Astrocyte (in vitro differentiated cells and primary cell): ENCODE data around the gene TUT7. TPM values are rescaled to one million over a fixed set of nuclear protein-coding genes. Genes with fewer than 3 reads are reported as not detected.

Experiments
- DNase-seq: peaks from one replicate; pipeline ENCODE4 v3.0.0-alpha.2; 2010; ENCODE audit warnings: low read depth
- FAIRE-seq: peaks from 2 replicates; lab custom pipeline; 2011; peaks lifted over from hg19 to GRCh38; lab: Jason Lieb, UNC
- H2AFZ ChIP-seq: 2 replicates; pipeline ENCODE4 v1.6.0; 2012; ENCODE audit warnings: low read depth, low read length, inconsistent platforms
- H3K27ac ChIP-seq: 2 replicates; pipeline ENCODE4 v1.5.1; 2011; ENCODE audit warnings: low read depth, low read length, inconsistent platforms
- H3K27me3 ChIP-seq: 2 replicates; pipeline ENCODE4 v1.6.0; 2011; ENCODE audit warnings: low read length, inconsistent platforms; ENCODE audit not compliant: insufficient read depth
- H3K36me3 ChIP-seq: 2 replicates; pipeline ENCODE4 v1.5.1; 2011; ENCODE audit warnings: low read length, inconsistent platforms; ENCODE audit not compliant: insufficient read depth
- H3K4me1 ChIP-seq: 2 replicates; pipeline ENCODE4 v1.5.1; 2011; ENCODE audit warnings: low read length, inconsistent platforms; ENCODE audit not compliant: insufficient read depth
- H3K4me2 ChIP-seq: 2 replicates; pipeline ENCODE4 v1.6.0; 2012; ENCODE audit warnings: low read length, inconsistent platforms
- H3K4me3 ChIP-seq: 2 replicates; pipeline ENCODE4 v1.5.1; 2011; ENCODE audit warnings: low read depth, mild to moderate bottlenecking, low read length, inconsistent platforms; ENCODE audit not compliant: insufficient read depth
- H3K79me2 ChIP-seq: 2 replicates; pipeline ENCODE4 v1.6.0; 2012; ENCODE audit warnings: mild to moderate bottlenecking, low read length, inconsistent platforms; ENCODE audit not compliant: insufficient read depth
- H3K9ac ChIP-seq: 2 replicates; pipeline ENCODE4 v1.6.0; 2012; ENCODE audit warnings: mild to moderate bottlenecking, low read length, inconsistent platforms
- H3K9me3 ChIP-seq: 2 replicates; pipeline ENCODE4 v1.5.1; 2012; ENCODE audit warnings: low read depth, mild to moderate bottlenecking, low read length, inconsistent platforms; ENCODE audit not compliant: insufficient read depth
- H4K20me1 ChIP-seq: 2 replicates; pipeline ENCODE4 v1.6.0; 2012; ENCODE audit warnings: low read length, inconsistent platforms; ENCODE audit not compliant: insufficient read depth
- H3K27ac Mint-ChIP-seq: one replicate; pipeline ENCODE4 v1.8.0; 2021; ENCODE audit warnings: mild to moderate bottlenecking, mixed read lengths; ENCODE audit not compliant: unreplicated experiment
- H3K27me3 Mint-ChIP-seq: one replicate; pipeline ENCODE4 v1.8.0; 2021; ENCODE audit warnings: low read depth, mixed read lengths; ENCODE audit not compliant: unreplicated experiment
- H3K36me3 Mint-ChIP-seq: one replicate; pipeline ENCODE4 v1.8.0; 2021; ENCODE audit warnings: low read depth, mixed read lengths; ENCODE audit not compliant: unreplicated experiment
- H3K4me1 Mint-ChIP-seq: one replicate; pipeline ENCODE4 v1.8.0; 2021; ENCODE audit warnings: low read depth, mixed read lengths; ENCODE audit not compliant: unreplicated experiment
- H3K4me3 Mint-ChIP-seq: one replicate; pipeline ENCODE4 v1.8.0; 2021; ENCODE audit warnings: mild to moderate bottlenecking, moderate library complexity, mixed read lengths; ENCODE audit not compliant: unreplicated experiment
- H3K9me3 Mint-ChIP-seq: one replicate; pipeline ENCODE4 v1.8.0; 2021; ENCODE audit warnings: mild to moderate bottlenecking, mixed read lengths; ENCODE audit not compliant: unreplicated experiment
- EZH2 ChIP-seq: IDR thresholded peaks from 2 replicates; pipeline ENCODE4 v1.6.1; 2012; ENCODE audit warnings: mild to moderate bottlenecking, low read length, inconsistent platforms; ENCODE audit not compliant: insufficient read depth
- total RNA-seq: library from RNA; stranded (reverse); gene quantifications from 2 replicates; pipeline ENCODE4 v1.2.1, GENCODE V29; 2021
- TF ChIP-seq, protein P1 (sequence below): IDR thresholded peaks from 2 replicates; pipeline ENCODE4 v1.5.1; 2011; ENCODE audit warnings: low read depth, mild to moderate bottlenecking, inconsistent platforms, low read length, moderate library complexity; ENCODE audit not compliant: insufficient read depth

Gene TUT7
- total RNA-seq, 1 donor from 2014 or later, result 24.8 TPM

DNA sequence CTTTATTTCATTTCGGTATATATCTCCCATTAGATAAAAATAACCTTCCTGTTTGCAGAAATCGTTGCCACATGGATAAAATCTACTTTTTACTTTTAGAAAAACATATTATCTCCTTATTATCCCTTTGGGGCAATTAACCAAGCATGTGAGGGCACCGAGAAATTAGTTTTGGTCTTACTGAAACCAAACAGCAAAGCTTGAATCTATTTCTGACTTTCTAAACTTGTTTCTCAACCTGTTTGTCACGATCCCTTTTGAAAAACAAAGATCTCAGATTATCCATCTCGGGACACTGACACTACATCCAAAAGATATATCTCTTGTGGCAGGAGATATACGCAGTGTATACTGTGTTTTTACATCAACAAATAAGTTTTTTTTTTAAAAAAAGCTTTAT lies 2.3 kb downstream of the TUT7 start:
- H3K36me3 Mint-ChIP-seq, result peaks cover 8% of the 10 kb centered on the region
- peaks cover 25% of the 10 kb centered on the region for H4K20me1 ChIP-seq
- H2AFZ ChIP-seq, result no peak overlapping the region
- H3K36me3 ChIP-seq, result peaks cover 13% of the 10 kb centered on the region
- peaks cover 19% of the 10 kb centered on the region for H3K4me1 ChIP-seq
- H3K9ac ChIP-seq, result no peak overlapping the region
- H3K27me3 Mint-ChIP-seq, result no peaks in the 10 kb centered on the region
- peak overlapping the region; percentile 87 for H3K4me2 ChIP-seq
- H3K9me3 Mint-ChIP-seq, result peaks cover 2% of the 10 kb centered on the region
- TF ChIP-seq, protein P1, sequence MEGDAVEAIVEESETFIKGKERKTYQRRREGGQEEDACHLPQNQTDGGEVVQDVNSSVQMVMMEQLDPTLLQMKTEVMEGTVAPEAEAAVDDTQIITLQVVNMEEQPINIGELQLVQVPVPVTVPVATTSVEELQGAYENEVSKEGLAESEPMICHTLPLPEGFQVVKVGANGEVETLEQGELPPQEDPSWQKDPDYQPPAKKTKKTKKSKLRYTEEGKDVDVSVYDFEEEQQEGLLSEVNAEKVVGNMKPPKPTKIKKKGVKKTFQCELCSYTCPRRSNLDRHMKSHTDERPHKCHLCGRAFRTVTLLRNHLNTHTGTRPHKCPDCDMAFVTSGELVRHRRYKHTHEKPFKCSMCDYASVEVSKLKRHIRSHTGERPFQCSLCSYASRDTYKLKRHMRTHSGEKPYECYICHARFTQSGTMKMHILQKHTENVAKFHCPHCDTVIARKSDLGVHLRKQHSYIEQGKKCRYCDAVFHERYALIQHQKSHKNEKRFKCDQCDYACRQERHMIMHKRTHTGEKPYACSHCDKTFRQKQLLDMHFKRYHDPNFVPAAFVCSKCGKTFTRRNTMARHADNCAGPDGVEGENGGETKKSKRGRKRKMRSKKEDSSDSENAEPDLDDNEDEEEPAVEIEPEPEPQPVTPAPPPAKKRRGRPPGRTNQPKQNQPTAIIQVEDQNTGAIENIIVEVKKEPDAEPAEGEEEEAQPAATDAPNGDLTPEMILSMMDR, result no peak
- TF ChIP-seq EZH2, result no peak
- H3K4me3 ChIP-seq, result peak overlapping the region; percentile 88
- H3K27ac Mint-ChIP-seq, result no peak overlapping the region
- FAIRE-seq (no peak), DNase-seq (no peak)
- peaks cover 70% of the 10 kb centered on the region for H3K79me2 ChIP-seq
- H3K4me3 Mint-ChIP-seq, result peak overlapping the region; percentile 70
- no peak overlapping the region for H3K27ac ChIP-seq
- peaks cover 22% of the 10 kb centered on the region for H3K4me1 Mint-ChIP-seq
- H3K9me3 ChIP-seq, result no peaks in the 10 kb centered on the region
- H3K27me3 ChIP-seq, result no peaks in the 10 kb centered on the region

DNA sequence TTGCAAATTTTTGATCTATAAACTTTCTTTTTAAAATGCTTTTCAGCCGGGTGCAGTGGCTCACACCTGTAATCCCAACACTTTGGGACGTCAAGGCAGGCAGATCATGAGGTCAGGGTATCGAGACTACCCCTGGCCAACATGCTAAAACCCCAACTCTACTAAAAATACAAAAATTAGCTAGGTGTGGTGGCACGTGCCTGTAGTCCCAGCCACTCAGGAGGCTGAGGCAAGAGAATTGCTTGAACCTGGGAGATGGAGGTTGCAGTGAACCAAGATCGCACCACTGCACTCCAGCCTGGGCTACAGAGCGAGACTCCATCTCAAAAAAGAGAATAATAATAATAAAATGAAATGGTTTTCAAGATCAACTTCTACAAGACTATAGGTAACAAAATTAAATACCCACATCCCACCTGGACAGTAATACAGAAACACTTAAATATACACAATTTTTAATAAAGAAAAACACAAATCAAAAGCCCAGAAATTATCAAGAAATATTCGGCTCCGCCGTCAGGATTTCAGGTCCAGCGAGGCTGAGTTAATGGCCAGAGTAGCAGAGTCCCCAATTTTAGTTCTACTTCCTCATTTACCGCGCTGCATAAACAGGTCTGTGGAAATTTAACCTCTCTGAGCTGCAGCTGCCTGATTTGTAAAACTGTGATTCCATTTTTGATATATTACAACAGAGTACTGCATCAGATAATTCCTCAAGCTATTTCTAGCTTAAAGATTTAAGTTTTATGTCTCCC lies 4.0 kb downstream of the TUT7 start:
- no peaks in the 10 kb centered on the region for H3K27me3 Mint-ChIP-seq
- no peak overlapping the region for H3K27ac Mint-ChIP-seq
- H3K4me1 Mint-ChIP-seq, result peaks cover 22% of the 10 kb centered on the region
- Histone ChIP-seq H3K27ac (no peak overlapping the region), H3K4me2 (no peak overlapping the region), H3K9me3 (no peaks in the 10 kb centered on the region), H3K9ac (no peak overlapping the region), H3K4me1 (peaks cover 19% of the 10 kb centered on the region), H3K36me3 (peaks cover 26% of the 10 kb centered on the region), H3K79me2 (peaks cover 83% of the 10 kb centered on the region), H4K20me1 (peaks cover 39% of the 10 kb centered on the region), H3K4me3 (no peak overlapping the region), H3K27me3 (no peaks in the 10 kb centered on the region), H2AFZ (no peak overlapping the region)
- FAIRE-seq, result no peak
- no peak for DNase-seq
- H3K9me3 Mint-ChIP-seq, result peaks cover 2% of the 10 kb centered on the region
- no peak overlapping the region for H3K4me3 Mint-ChIP-seq
- TF ChIP-seq, protein P1, result no peak
- no peak for TF ChIP-seq EZH2
- peaks cover 8% of the 10 kb centered on the region for H3K36me3 Mint-ChIP-seq

DNA sequence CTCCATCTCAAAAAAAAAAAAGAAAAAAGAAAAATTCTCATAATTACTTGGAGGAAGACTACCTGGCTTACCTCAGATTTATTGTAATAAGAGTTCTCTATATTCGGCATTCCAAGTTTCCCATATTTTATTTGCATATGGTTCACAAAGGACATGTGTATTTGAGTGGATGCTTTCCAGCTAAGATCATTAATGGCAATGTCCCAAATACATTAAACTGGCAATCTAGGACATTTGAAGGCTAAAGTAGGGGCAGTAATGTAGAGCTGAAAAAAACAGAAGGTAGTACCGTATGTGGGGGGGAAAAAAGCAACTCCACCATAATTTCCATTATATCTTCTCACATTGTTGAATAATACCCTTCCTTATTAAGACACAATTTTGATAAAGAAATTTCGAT lies 4.9 kb downstream of the TUT7 start:
- no peaks in the 10 kb centered on the region for H3K27me3 ChIP-seq
- H3K4me2 ChIP-seq, result no peak overlapping the region
- peaks cover 40% of the 10 kb centered on the region for H4K20me1 ChIP-seq
- TF ChIP-seq, protein P1, result no peak
- TF ChIP-seq EZH2, result no peak
- H3K36me3 Mint-ChIP-seq, result peaks cover 10% of the 10 kb centered on the region
- no peak overlapping the region for H3K4me3 ChIP-seq
- no peak for DNase-seq
- no peaks in the 10 kb centered on the region for H3K27me3 Mint-ChIP-seq
- no peak overlapping the region for H3K4me3 Mint-ChIP-seq
- H3K27ac ChIP-seq, result no peak overlapping the region
- peaks cover 31% of the 10 kb centered on the region for H3K36me3 ChIP-seq
- no peak for FAIRE-seq
- peaks cover 2% of the 10 kb centered on the region for H3K9me3 Mint-ChIP-seq
- H3K9ac ChIP-seq, result no peak overlapping the region
- H3K27ac Mint-ChIP-seq, result no peak overlapping the region
- H3K4me1 Mint-ChIP-seq, result peaks cover 19% of the 10 kb centered on the region
- H3K4me1 ChIP-seq, result peaks cover 15% of the 10 kb centered on the region
- peaks cover 83% of the 10 kb centered on the region for H3K79me2 ChIP-seq
- H2AFZ ChIP-seq, result no peak overlapping the region
- no peaks in the 10 kb centered on the region for H3K9me3 ChIP-seq
